Endothelial cell of umbilical vein (primary cell): ENCODE results near the gene GON4L. TPM values are rescaled to one million over a fixed set of nuclear protein-coding genes. Genes with fewer than 3 reads are reported as not detected.
"Not testable (repeated sequence)": the region's sequence is repeated elsewhere in the genome, so short reads cannot be mapped to it uniquely, and the experiment has no call there.

Experiments used
- BruUV-seq: library from RNA; stranded (reverse); fragments of 400-500 nt; replicated peaks from 2 replicates; lab custom pipeline; 2021; lab: Mats Ljungman, UMichigan
- CTCF ChIA-PET: fragments of 300-600, 350-600 bp; sonication (Branson Sonifier 250); formaldehyde crosslinking; loops from one replicate; lab custom pipeline; 2021; ENCODE audit warnings: antibody characterized with exemption, inconsistent platforms; lab: Charles Lee
- POLR2A ChIA-PET: fragments of 300-600, 350-600 bp; sonication (Branson Sonifier 250); formaldehyde crosslinking; loops from one replicate; lab custom pipeline; 2021; ENCODE audit warnings: antibody characterized with exemption, inconsistent platforms; lab: Charles Lee
- DNase-seq: peaks from one replicate; pipeline ENCODE4 v3.0.0-alpha.2; 2011; ENCODE audit warnings: low read depth, low spot score
- FAIRE-seq: peaks from 2 replicates; lab custom pipeline; 2011; peaks lifted over from hg19 to GRCh38; lab: Jason Lieb, UNC
- H2AFZ ChIP-seq: 2 replicates; pipeline ENCODE4 v1.6.0; 2012; ENCODE audit warnings: low read depth, low read length, control low read depth, inconsistent platforms
- H3K27ac ChIP-seq: 2 replicates; pipeline ENCODE4 v1.5.1; 2011; ENCODE audit warnings: low read depth, mild to moderate bottlenecking, control low read depth, low read length, moderate library complexity; ENCODE audit not compliant: insufficient read depth
- H3K27me3 ChIP-seq, 2 experiments: 2 replicates each; pipeline versions ENCODE4 v1.6.0 to v1.6.1; 2011; ENCODE audit warnings: low read length in 2 of 2, mixed read lengths in 1 of 2; ENCODE audit not compliant: control insufficient read depth in 2 of 2, insufficient read depth in 2 of 2
- H3K36me3 ChIP-seq, 2 experiments: 2 replicates in 1 of 2; 3 replicates in 1 of 2; pipeline ENCODE4 v1.5.1; 2011; ENCODE audit warnings: low read length in 2 of 2, mild to moderate bottlenecking in 1 of 2, moderate library complexity in 1 of 2; ENCODE audit not compliant: control insufficient read depth in 2 of 2, insufficient read depth in 2 of 2; ENCODE audit errors: extremely low read depth in 1 of 2
- H3K4me1 ChIP-seq: 3 replicates; pipeline ENCODE4 v1.5.1; 2011; ENCODE audit warnings: mild to moderate bottlenecking, low read length; ENCODE audit not compliant: control insufficient read depth, insufficient read depth; ENCODE audit errors: extremely low read depth
- H3K4me2 ChIP-seq: 2 replicates; pipeline ENCODE4 v1.6.1; 2011; ENCODE audit warnings: low read length, control low read depth, mixed read lengths; ENCODE audit not compliant: insufficient read depth
- H3K4me3 ChIP-seq, 3 experiments: fragments of 200-600 bp in 1 of 3; sonication (generic), shearing (Covaris generic) in 1 of 3; replicated peaks in 1 of 3; 2 replicates each; pipeline ENCODE4 v1.5.1; 2011 to 2016; ENCODE audit warnings: control low read depth in 3 of 3, low read length in 3 of 3, mild to moderate bottlenecking in 2 of 3, inconsistent platforms in 1 of 3, low read depth in 1 of 3, moderate library complexity in 1 of 3; ENCODE audit not compliant: insufficient read depth in 1 of 3
- H3K79me2 ChIP-seq: 2 replicates; pipeline ENCODE4 v1.6.0; 2012; ENCODE audit warnings: low read length, inconsistent platforms; ENCODE audit not compliant: control insufficient read depth, insufficient read depth
- H3K9ac ChIP-seq: replicated peaks from 2 replicates; pipeline ENCODE3; 2011; ENCODE audit warnings: low read length, control low read depth; ENCODE audit not compliant: insufficient read depth; ENCODE audit errors: extremely low read depth
- H3K9me1 ChIP-seq: replicated peaks from 3 replicates; pipeline ENCODE4 v1.6.0; 2011; ENCODE audit warnings: mild to moderate bottlenecking, low read length; ENCODE audit not compliant: control insufficient read depth, insufficient read depth; ENCODE audit errors: extremely low read depth
- H3K9me3 ChIP-seq: replicated peaks from 2 replicates; pipeline ENCODE4 v1.5.1; 2012; ENCODE audit warnings: low read length, inconsistent platforms; ENCODE audit not compliant: control insufficient read depth, insufficient read depth
- H4K20me1 ChIP-seq: replicated peaks from 2 replicates; pipeline ENCODE3; 2011; ENCODE audit warnings: mild to moderate bottlenecking, low read length; ENCODE audit not compliant: control insufficient read depth, insufficient read depth; ENCODE audit errors: extremely low read depth
- FOS ChIP-seq: IDR thresholded peaks from 2 replicates; pipeline ENCODE4 v1.6.1; 2011; ENCODE audit warnings: mild to moderate bottlenecking, low read length, moderate library complexity, borderline replicate concordance; ENCODE audit not compliant: insufficient read depth
- GATA2 ChIP-seq: IDR thresholded peaks from 2 replicates; pipeline ENCODE4 v1.7.0; 2011; ENCODE audit warnings: low read depth, mild to moderate bottlenecking, moderate library complexity, mixed read lengths, low read length; ENCODE audit not compliant: insufficient read length, insufficient read depth
- dilution Hi-C: fragments of 300-500 bp; cut with MboI; formaldehyde crosslinking; loops from one replicate; pipeline ENCODE4 v1.15.0; 2019; ENCODE audit warnings: low sequenced_read_pairs; ENCODE audit not compliant: extremely low pct_ligation_motif_present
- intact Hi-C: fragments of 100-400 bp; cut with micrococcal nuclease; formaldehyde crosslinking; loops from one replicate; pipeline ENCODE4 v1.10.0; 2022
- polyA plus RNA-seq, 4 experiments: library from polyadenylated mRNA; depleted of rRNA in 3 of 4; stranded (reverse) in 3 of 4; unstranded in 1 of 4; fragments of >200 nt; gene quantifications; 2 replicates each; pipeline versions ENCODE4 v1.2.1 to v1.2.3, GENCODE V29; 2011 to 2012; ENCODE audit warnings: missing spikeins in 1 of 4
- total RNA-seq: library from RNA; stranded (reverse); gene quantifications from 2 replicates; pipeline ENCODE4 v1.2.3, GENCODE V29; 2021

Gene GON4L
- total and polyA plus RNA-seq, 2 donors (not counting 3 experiments of a cell fraction or from before 2014, with no cell fraction given): 30.5 to 58.7 TPM

GRCh38 chr1:155706139-155706538 lies 150.9 kb downstream of the GON4L start:
- dilution Hi-C loops (no loop called here), intact Hi-C loops (no loop called here)
- no peaks in the 10 kb centered on the region for H3K4me1 ChIP-seq
- peaks cover 2% of the 10 kb centered on the region for H4K20me1 ChIP-seq
- no peaks in the 10 kb centered on the region for H3K9me3 ChIP-seq
- ChIA-PET CTCF (no interaction called here), POLR2A (no interaction called here)
- FAIRE-seq (no peak), DNase-seq (no peak)
- H3K9ac ChIP-seq: no peak overlapping the region
- no peak for TF ChIP-seq FOS
- TF ChIP-seq GATA2: no peak
- no peak overlapping the region for H2AFZ ChIP-seq
- BruUV-seq: no TSS peak
- no peaks in the 10 kb centered on the region for H3K9me1 ChIP-seq
- no peak overlapping the region for H3K27ac ChIP-seq
- no peak overlapping the region for H3K4me3 ChIP-seq
- peaks cover 59% of the 10 kb centered on the region for H3K79me2 ChIP-seq
- H3K27me3 ChIP-seq: no peaks in the 10 kb centered on the region
- H3K4me2 ChIP-seq: no peak overlapping the region
- H3K36me3 ChIP-seq: no peaks in the 10 kb centered on the region

GRCh38 chr1:155704414-155704813 lies 152.6 kb downstream of the GON4L start:
- H3K27me3 ChIP-seq, H3K4me1 ChIP-seq, H2AFZ ChIP-seq, H3K4me2 ChIP-seq, intact Hi-C loops, FAIRE-seq, DNase-seq, CTCF ChIA-PET, H3K9ac ChIP-seq, H4K20me1 ChIP-seq, H3K27ac ChIP-seq, H3K36me3 ChIP-seq, POLR2A ChIA-PET, BruUV-seq, H3K9me1 ChIP-seq, dilution Hi-C loops, H3K4me3 ChIP-seq, H3K9me3 ChIP-seq: not testable (repeated sequence)
- H3K79me2 ChIP-seq: peaks cover 66% of the 10 kb centered on the region
